ENCODE measurements around the gene OGDHL. TPM values are rescaled to one million over a fixed set of nuclear protein-coding genes. Genes with fewer than 3 reads are reported as not detected.

The OGDHL gene
- total RNA-seq, 1 experiment from 2014 or later = 2.6 TPM

DNA sequence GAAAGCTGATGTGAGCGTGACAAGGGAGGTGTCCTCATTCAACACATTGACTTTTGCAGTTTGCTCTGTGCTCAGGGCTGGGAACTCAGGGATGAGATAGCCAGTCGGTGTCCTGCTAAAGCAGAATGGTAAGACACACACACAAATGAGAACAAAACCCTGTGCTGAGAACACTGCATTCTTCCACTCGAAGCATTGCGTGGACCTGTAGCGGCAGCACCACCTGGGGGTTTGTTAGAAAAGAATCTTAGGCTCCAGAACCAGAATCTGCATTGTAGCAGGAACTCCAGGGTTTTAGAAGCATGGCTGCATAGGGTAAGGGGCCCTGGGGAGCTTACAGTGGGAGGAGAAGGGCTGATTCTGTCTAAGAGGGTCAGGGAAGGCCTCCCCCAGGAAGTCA, 21.5 kb upstream of the OGDHL start:
- H3F3A ChIP-seq (ENCODE audit: low read length, unreplicated experiment) = no peaks in the 10 kb centered on the region
- BruUV-seq (replicated peaks) = no TSS peak
- H3K79me2 ChIP-seq (ENCODE audit: low read length) = no peaks in the 10 kb centered on the region
- ChIA-PET POLR2A (ENCODE audit: unreplicated experiment) (no interaction called here), CTCF (no interaction called here)
- peaks cover 50% of the 10 kb centered on the region for H3K27me3 ChIP-seq (ENCODE audit: low read length)
- no peaks in the 10 kb centered on the region for H3K4me1 ChIP-seq (ENCODE audit: insufficient read depth, low read length)
- H3K36me3 ChIP-seq (ENCODE audit: low read depth, low read length) = no peaks in the 10 kb centered on the region
- no peaks in the 10 kb centered on the region for H3K9me2 ChIP-seq (replicated peaks; ENCODE audit: low read length)
- TF ChIP-seq EZH2 (IDR thresholded peaks at IDR 0.05; ENCODE audit: low read length, unreplicated experiment) = no peak
- TF ChIP-seq, protein P1, sequence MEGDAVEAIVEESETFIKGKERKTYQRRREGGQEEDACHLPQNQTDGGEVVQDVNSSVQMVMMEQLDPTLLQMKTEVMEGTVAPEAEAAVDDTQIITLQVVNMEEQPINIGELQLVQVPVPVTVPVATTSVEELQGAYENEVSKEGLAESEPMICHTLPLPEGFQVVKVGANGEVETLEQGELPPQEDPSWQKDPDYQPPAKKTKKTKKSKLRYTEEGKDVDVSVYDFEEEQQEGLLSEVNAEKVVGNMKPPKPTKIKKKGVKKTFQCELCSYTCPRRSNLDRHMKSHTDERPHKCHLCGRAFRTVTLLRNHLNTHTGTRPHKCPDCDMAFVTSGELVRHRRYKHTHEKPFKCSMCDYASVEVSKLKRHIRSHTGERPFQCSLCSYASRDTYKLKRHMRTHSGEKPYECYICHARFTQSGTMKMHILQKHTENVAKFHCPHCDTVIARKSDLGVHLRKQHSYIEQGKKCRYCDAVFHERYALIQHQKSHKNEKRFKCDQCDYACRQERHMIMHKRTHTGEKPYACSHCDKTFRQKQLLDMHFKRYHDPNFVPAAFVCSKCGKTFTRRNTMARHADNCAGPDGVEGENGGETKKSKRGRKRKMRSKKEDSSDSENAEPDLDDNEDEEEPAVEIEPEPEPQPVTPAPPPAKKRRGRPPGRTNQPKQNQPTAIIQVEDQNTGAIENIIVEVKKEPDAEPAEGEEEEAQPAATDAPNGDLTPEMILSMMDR (conservative IDR thresholded peaks at IDR 0.05; ENCODE audit: low read depth, low read length) = peak; percentile 61
- ATAC-seq (peak; percentile 49), DNase-seq (peak; percentile 53)
- no peak overlapping the region for H3K27ac ChIP-seq (ENCODE audit: low read length)
- intact Hi-C loops (cut with micrococcal nuclease) = loop anchor here (1.0 kb wide), 1 partner anchor 189 kb away; no protein-coding TSS in a partner anchor
- H3K4me3 ChIP-seq (ENCODE audit: low read length) = no peak overlapping the region
- no peaks in the 10 kb centered on the region for H3K9me3 ChIP-seq (ENCODE audit: low read length)
- no peak overlapping the region for H2AFZ ChIP-seq (ENCODE audit: low read length)
- H4K20me1 ChIP-seq (ENCODE audit: low read length) = no peaks in the 10 kb centered on the region
- H3K4me2 ChIP-seq (ENCODE audit: low read length) = no peak overlapping the region
- H3K9ac ChIP-seq (ENCODE audit: low read length) = no peak overlapping the region

DNA sequence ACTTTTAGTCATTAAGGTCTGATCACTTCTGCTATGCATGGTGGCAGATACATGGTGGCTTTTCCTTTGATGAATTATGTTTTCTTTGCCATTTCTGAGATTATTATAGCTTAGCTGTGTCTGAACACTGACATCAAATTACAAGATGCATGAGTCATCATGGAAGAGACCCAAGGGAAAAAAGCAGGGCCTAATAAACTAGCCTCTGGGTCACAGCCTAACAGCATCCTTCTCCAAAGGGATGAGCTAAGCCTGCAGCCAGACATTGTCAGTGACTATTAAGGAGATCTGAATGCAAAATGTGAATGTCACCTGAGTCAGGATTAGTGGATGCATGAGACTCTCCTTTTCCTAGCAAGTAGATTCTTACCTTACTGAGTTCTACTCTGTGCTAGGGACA, 19.1 kb upstream of the OGDHL start:
- Histone ChIP-seq H2AFZ (ENCODE audit: low read length) (no peak overlapping the region), H3K36me3 (ENCODE audit: low read depth, low read length) (no peaks in the 10 kb centered on the region), H3K9me2 (replicated peaks; ENCODE audit: low read length) (no peaks in the 10 kb centered on the region), H3K9ac (ENCODE audit: low read length) (no peak overlapping the region), H4K20me1 (ENCODE audit: low read length) (no peaks in the 10 kb centered on the region), H3K27me3 (ENCODE audit: low read length) (peaks cover 49% of the 10 kb centered on the region), H3K4me2 (ENCODE audit: low read length) (no peak overlapping the region), H3K4me1 (ENCODE audit: insufficient read depth, low read length) (no peaks in the 10 kb centered on the region), H3K4me3 (ENCODE audit: low read length) (no peak overlapping the region), H3K27ac (ENCODE audit: low read length) (no peak overlapping the region), H3K9me3 (ENCODE audit: low read length) (no peaks in the 10 kb centered on the region), H3K79me2 (ENCODE audit: low read length) (no peaks in the 10 kb centered on the region), H3F3A (ENCODE audit: low read length, unreplicated experiment) (no peaks in the 10 kb centered on the region)
- ChIA-PET POLR2A (ENCODE audit: unreplicated experiment) (no interaction called here), CTCF (interaction anchor here (1.0 kb wide), 1 partner anchor 188 kb away, joined by 3 read pairs; no protein-coding TSS in a partner anchor)
- ATAC-seq (peak; percentile 85), DNase-seq (peak; percentile 79)
- intact Hi-C loops (cut with micrococcal nuclease) = no loop called here
- TF ChIP-seq, protein P1 (conservative IDR thresholded peaks at IDR 0.05; ENCODE audit: low read depth, low read length) = no peak
- TF ChIP-seq EZH2 (IDR thresholded peaks at IDR 0.05; ENCODE audit: low read length, unreplicated experiment) = no peak
- BruUV-seq (replicated peaks) = no TSS peak

DNA sequence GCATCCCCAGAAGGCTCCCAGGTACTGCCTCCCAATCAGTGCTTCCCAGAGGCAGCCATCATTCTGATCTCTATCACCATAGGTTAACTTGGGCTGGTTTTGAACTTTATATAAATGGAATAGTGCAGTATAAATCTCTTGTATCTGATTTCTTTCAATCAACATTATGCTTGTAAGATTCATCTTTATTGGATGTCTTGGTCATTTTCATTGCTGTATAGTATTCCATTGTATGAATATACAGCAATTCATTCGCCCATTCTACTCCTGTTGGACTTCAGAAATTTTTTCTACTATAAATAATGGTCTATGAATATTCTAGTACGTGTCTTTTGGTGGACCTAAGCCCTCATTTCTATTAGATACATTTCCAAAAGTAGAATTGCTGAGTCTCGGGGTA, 16.1 kb upstream of the OGDHL start:
- TF ChIP-seq EZH2 (IDR thresholded peaks at IDR 0.05; ENCODE audit: low read length, unreplicated experiment) (no peak), EZH2phosphoT487 (IDR thresholded peaks at IDR 0.05; ENCODE audit: borderline replicate concordance, low read length) (no peak)
- TF ChIP-seq, protein P1 (conservative IDR thresholded peaks at IDR 0.05; ENCODE audit: low read depth, low read length) = no peak
- no peaks in the 10 kb centered on the region for H3K9me3 ChIP-seq (ENCODE audit: low read length)
- H3K4me2 ChIP-seq (ENCODE audit: low read length) = no peak overlapping the region
- BruUV-seq (replicated peaks) = no TSS peak
- H3K36me3 ChIP-seq (ENCODE audit: low read depth, low read length) = no peaks in the 10 kb centered on the region
- DNase-seq (no peak), ATAC-seq (no peak)
- no peak overlapping the region for H3K4me3 ChIP-seq (ENCODE audit: low read length)
- H3K4me1 ChIP-seq (ENCODE audit: insufficient read depth, low read length) = no peaks in the 10 kb centered on the region
- no peak overlapping the region for H2AFZ ChIP-seq (ENCODE audit: low read length)
- H3K27ac ChIP-seq (ENCODE audit: low read length) = no peak overlapping the region
- no peak overlapping the region for H3K9ac ChIP-seq (ENCODE audit: low read length)
- intact Hi-C loops (cut with micrococcal nuclease) = no loop called here
- ChIA-PET POLR2A (ENCODE audit: unreplicated experiment) (no interaction called here), CTCF (no interaction called here)
- no peaks in the 10 kb centered on the region for H3K9me2 ChIP-seq (replicated peaks; ENCODE audit: low read length)
- H3F3A ChIP-seq (ENCODE audit: low read length, unreplicated experiment) = no peaks in the 10 kb centered on the region
- no peaks in the 10 kb centered on the region for H4K20me1 ChIP-seq (ENCODE audit: low read length)
- H3K27me3 ChIP-seq (ENCODE audit: low read length) = peaks cover 46% of the 10 kb centered on the region
- no peaks in the 10 kb centered on the region for H3K79me2 ChIP-seq (ENCODE audit: low read length)
